HG03469 (cell line): Measurements from ENCODE around the gene RIC3.

ENCODE experiments used
- ATAC-seq: cut with Tn5 transposase; IDR thresholded peaks from one replicate; pipeline ENCODE4 v1.9.1; 2021; ENCODE audit warnings: mild to moderate bottlenecking, moderate library complexity, moderate number of reproducible peaks; ENCODE audit not compliant: unreplicated experiment

The RIC3 gene

DNA sequence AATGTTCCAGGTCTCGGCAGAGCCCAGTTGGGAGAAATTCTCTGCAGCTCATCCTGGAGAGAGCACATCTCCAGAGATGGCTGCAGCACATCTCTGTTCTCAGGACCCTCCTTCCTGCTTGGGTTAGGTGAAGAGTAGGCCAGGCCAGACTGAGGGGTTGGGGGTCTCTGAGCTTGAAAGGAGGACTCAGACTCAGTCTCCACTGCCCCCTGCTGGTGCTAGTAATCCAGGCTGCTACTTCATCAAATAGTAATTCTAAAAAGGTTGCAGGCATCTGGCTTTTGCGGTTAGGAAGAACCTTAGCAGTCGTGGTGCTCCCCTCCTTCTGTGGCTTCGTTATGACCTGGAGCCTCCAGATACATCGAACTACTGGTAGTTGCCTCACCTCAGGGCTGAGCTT, 78.1 kb downstream of the RIC3 start:
- ATAC-seq, result no peak

GRCh38 chr11:8089791-8090510, 78.9 kb downstream of the RIC3 start:
- no peak for ATAC-seq

- ATAC-seq, result no peak
Observed at GRCh38 chr11:8087756-8088155, 81.1 kb downstream of the RIC3 start.

GRCh38 chr11:8087185-8087584, 81.6 kb downstream of the RIC3 start:
- ATAC-seq, result no peak

GRCh38 chr11:8086571-8086970, 82.3 kb downstream of the RIC3 start:
- no peak for ATAC-seq

DNA sequence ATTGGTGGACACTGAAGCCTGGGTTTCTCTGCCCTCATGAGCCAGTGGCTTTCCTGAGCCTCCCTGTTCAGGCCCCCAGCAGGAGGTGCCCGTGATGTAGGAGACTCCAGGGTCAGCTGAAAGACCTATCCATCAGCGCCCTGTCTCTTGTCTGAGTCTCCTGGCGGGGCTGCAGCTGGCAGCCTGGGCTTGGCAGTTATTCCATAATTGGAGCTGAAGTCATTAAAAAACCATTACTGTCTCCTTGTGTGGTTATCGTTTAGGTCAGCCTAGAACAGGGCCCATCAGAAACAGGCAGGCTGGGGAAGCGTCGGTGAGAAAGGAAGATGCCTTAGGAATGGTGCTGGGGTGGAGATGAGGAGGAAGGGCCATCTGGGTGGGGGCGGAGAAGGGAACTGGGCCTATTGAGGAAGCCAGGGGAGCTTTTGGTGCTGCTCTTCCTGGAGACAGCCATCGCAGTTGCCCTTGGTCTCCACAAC, 82.8 kb downstream of the RIC3 start:
- ATAC-seq, result no peak

DNA sequence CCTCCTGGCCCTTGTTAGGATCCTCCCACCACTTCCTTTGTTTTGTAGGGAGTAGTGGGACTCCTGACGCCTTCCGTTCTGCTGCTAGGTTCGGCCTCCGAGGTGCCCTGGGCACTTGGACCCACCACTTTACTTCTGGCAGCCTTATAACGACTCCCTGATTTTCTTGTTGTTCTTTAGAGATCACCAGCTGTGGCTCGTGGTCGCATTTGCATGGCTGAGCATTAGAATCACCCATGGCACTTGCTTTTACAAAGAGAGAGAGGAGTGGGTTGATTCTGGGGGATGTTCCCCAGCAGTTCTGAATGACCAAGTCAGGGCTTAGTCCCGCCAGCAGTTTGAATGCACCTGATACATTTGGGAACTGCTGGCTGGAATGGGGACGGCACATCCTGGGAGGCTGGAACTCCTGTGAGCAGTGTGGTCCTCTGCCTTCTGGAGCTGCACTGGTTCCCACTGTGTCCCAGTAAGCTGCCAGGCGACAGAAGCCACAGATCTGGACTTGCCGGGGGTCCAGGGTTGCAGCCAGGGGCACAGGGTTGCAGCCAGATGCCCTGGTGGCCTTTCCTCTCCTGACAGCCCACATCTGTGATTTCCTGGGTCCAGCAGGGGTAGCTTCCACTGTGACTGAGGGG, 83.7 kb downstream of the RIC3 start:
- no peak for ATAC-seq

DNA sequence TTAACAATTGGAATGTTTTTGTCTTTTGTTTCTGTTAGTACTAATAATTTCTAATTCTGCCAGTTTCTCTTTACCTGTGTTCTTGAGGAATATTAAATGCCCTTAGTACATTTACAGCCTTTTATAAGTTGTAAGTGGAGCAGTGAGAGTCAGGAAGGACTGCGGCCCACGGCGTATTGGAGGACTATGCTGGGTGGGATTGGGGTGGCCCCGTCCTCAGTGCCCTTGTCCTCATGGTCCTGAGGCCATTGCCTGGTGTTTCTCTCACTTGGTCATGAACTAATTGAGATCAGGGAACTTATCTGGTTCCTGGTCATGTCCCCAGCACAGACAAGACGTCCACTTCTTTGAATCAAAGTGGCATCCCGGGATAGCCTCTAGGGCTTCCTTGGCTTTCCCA, 84.5 kb downstream of the RIC3 start:
- no peak for ATAC-seq

DNA sequence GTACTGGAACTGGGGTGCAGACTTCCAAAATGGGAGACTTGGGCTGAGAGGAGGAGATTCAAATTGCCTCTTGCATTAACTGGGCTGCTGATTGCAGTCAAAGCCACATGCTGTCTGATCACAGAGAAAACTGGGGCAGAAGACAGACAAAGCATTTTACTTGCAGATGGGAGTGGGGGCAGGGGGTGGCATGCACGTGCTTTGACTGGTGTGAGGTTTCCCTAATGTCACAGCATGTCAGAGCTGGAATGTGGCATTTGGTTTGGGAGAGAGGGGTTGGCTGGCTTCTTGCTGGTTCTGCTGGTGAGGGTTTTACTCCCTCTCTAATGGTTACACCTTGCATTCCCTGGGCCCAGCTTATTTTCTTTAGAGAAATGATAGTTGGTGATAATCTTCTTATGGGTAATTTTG, 84.9 kb downstream of the RIC3 start:
- ATAC-seq, result no peak

GRCh38 chr11:8083088-8083395, 85.8 kb downstream of the RIC3 start:
- no peak for ATAC-seq

GRCh38 chr11:8082391-8083087, 86.3 kb downstream of the RIC3 start:
- no peak for ATAC-seq

DNA sequence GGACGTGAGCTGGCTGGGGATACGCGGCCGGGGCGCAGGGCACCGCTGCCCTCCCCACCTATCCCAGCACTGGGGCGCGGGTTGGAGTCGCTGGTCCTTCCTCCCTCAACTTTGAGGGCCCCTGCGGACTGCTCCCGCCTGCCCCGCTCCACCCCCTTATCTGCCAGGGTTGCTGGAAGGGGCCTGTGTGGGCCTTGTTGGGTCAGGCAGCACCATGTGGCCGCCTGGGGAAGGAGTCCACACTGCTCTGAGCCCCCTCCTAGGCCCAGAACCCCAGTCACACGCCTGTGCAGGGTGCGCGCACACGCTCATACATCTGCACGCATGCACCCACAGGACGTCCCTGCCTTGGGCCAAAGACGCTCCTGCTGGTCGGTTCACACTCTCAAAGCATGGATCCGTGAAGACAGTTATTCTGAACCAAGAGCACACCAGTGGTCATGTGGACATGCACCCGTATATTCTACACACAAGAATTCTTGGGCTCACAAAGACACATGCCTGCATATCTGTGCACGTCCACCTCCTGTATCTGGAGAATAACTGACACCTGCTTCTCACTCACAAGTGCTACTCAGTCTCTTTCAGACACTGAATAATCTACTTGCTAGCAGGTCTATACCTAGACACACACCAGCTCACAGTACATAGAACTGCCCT, 87.1 kb downstream of the RIC3 start:
- ATAC-seq, result no peak

- no peak for ATAC-seq
Observed at GRCh38 chr11:8080674-8081590, 87.9 kb downstream of the RIC3 start, which contains the start of gene TUB. Gene TUB, plus strand, starts transcription at chr11:8081211. Its CDS starts 300 bp downstream, at chr11:8081511.

DNA sequence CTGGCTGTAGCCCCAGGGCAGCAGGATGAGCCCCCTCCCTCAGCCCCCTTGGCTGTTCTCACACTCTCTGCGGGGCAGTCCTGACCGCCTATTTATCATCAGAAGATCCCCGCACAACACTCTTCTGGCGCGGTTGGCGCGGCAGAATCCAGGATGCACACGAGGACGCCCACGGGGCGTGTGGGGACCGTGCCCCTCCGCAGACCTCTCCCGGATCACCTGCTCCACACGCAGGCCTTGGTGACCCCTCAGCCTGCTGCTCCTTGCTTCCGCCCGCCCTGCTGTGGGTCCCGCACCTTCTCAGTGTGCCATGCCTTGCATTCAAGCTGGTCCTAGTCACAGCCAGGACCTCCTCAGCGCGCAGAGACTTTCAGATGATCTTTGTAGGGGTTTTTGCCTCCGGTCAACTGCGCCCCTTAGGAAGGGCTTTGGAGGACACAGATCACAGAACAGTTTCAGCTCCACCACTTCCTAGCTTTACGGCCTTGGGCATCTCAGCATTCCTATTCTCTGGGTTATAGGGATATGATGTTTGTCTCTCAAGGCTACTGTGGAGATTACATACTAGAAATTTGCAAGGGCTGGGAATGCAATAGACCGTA, 88.7 kb downstream of the RIC3 start:
- ATAC-seq, result no peak

DNA sequence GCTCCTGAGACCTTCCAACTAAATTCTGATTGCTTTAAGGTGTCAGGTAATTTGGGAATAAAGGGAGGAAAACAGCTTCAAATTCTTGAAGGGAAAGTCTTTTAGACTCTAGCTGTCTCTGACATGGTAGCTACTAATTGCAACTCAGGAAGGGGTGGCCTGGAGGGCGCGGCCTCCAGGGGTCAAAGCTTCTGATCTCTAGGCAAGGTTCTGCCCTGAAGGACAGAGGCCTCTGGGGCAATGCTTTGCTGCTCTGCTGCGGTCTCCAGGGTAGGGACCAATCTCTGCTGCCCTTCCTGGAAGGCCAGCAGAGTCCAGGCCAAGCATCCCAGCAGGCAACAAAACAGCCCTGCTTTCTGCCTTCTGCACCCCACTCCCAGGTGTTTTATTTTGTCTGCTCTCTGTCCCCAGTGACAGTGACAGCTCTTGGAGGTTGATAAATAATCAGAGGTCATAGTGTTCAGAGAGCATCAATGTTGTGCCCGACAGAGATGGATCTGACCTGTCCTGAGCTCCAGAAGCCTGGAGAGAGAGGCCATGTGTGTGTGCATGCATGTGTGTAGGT, 89.6 kb downstream of the RIC3 start:
- ATAC-seq, result no peak

DNA sequence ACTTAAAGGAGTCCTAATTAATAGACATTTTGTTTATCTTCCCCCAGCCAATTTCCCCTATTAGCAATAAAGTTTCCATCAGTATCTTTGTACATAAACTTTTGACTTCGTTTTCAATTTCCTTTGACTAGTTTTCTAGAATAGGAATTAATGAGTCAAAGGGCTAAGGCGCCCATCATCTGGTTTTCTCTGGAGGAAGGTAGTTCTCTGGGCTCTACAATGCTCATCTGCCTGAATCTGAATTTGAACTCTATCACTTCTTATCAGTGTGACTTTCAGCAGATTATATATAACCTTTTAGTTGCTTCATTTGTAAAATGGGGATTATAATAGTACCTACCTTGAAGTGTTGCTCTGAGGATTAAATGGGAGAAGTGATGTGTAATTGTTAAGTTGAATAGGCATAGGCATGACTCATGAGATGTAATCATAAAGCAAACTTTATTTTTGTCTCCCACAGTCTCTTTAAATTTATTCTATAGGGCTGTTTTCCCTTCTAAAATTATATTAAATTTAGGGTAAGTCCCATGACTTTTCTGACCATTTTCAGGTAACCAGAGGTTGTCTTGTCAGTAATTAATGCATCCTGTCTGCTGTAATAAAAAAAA, 93.6 kb downstream of the RIC3 start:
- no peak for ATAC-seq

DNA sequence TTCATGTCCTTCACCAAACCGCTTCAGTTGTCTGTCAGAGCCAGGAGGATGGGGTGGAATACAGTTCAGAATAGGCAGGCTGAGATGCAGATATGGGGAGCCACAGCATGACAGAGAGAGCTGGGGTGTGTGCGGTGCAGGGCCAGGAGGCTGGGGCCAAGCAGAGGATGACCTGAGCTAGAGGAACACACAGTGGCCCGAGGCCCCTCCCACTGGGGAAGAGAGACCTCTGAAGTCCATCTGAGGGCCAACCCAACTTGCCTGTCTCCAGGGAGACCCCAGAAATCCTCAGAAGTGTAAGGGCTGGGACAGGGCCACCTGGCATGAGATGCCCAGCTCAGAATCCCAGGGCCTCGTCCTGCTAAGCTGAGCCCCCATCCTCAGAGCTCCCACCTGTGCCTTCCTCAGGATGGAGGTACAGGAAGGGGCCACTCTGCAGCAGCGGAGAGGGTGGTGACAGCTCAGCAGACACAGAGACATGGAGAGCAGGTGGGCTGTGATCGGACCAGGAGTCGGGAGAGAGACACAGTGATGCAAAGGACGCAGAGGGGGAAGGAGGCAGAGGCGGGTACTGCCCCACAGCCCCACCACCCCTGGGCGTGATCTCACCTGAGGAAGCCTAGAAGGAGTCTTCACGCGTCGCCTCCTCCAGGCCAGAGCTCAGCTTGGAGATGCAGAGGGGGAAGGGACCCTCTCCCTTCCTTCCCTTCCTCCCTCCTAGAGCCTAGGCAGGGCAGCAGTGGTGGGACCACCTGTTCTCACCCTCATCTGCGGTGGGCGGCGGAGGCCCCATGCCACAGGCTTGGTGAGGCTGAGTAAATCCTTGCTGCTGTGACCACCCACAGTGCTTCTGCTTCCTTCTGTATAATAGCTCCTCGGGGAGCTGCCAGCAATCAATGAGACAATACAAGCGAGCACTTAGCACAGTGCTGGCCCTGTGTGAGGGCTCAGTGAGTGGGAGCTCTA, 96.9 kb downstream of the RIC3 start:
- no peak for ATAC-seq

DNA sequence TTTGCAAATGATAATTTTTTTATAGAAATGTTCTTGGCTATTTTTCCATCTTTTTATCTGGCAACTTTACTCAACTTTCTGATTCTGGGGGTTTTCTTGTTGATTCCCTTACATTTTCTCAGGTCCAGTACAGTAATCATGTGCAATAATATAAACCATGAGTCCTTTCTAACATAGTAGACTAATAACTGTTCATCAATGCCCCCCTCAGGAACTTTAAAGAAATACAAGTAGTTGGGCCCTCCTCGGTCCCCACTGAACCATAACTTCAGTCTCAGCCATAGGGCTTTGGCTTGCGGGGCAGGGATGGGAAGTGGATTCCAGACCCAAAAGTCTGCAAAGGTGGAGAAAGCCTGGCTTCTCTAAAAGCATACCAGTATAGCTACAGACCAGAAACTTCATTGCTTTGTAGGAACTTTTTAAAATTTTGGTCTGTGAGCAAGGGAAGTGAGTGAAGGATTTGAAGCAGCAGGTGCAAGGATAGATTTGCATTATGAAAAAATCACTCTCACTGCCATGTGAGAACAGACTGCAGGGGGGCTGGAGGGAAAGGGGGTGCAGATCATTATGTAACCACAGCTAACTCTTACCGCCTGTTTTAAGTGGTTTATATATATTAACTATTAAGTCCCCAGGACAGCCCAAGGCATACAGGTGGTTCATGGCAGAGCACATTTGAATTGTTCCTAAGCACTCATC, 98.3 kb downstream of the RIC3 start:
- ATAC-seq, result no peak
